Ramos (cell line): ENCODE data around the gene ERG.

Source experiments
- in situ Hi-C: fragments of 300-500 bp; cut with MboI; formaldehyde crosslinking; loops from one replicate; pipeline ENCODE4 v1.14.3; 2022; ENCODE audit warnings: low sequenced_read_pairs; ENCODE audit not compliant: unreplicated experiment

ERG gene

DNA sequence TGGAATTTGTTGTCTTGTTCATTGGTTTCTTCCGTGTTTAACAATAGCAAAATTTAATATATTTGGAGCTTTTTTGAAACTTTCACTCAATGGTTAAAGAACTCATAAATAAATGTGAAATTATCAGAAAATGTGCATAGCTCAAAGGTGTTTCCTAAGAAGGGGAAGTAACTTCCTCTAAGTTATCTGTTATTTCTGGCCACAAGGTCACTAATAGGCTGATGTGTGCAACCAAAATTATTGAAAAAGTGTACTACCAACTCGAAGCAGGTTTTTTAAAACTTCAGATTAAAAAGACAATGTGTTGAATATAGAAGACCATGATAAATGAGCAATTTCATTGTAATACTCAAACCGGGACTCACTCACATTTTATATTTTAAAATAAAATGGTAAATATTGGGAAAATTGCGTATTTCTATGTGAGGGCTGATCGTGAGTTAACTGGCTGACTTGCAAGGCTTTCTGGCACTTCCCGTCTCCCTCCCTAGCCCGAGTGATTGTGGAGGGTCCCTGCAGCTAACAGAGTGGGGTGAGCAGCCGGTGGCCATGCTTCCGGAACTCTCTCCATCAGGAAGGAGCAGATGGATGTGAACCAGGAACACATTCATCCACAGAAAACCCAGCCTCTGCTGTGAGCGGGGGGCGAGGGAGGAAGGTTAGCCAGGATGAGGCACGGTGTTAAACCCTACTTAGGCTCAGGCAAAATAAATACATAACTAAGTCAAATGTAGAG, 96.9 kb downstream of the ERG start:
- in situ Hi-C loops, result no loop called here

DNA sequence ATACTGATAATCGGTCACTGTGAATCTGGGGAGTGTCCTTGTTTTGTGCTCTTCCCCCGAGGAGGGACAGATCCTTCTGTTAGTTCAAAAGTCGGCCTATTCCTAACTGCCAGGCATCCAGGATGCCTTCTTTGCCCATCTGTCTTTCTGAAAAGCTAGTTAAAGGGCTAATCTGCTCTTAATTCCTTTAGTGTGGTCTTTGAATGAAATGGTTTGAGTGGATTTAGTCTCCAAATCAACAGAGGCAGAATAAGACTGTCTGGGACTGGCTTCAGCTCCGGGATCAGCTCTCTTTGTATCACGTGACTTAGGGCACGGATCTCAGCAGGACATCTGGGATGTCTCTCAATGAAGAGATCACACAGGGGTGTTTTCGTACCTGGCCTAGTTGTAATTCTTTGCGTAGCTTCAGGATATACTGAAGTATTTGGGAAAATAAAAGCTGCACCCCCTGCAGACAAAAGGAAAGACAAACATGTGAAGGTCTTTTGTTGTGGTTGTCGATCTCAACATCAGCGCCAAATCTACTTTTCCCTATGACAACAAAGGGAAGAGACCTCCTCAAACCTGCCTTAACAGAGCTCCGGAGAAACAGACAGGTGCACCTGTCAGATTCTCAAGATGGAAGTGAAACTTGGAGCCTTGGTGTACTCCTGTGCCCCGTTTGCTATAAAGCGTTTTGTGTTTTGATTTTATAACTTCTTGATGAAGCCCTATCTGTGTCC, 97.9 kb downstream of the ERG start:
- in situ Hi-C loops, result no loop called here

DNA sequence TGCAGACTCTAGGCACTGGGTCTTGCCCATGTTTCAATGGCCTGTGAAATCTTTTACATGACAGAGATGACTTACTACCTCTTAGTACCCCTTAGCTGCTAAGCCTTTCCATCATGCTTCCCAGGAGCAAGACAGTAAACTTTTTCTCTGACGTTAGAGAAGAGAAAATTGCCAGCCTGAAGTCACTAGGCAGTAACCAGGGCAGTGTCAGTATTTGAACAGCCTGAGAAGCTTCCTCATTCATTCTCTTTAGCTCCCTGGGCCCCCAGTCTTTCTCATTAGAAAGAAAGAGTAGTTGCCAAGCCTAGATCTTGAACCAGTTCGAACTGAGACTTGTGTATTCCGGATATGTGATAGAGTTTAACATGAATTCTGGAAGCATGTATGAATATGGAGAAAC, 99.2 kb downstream of the ERG start:
- in situ Hi-C loops, result no loop called here

- in situ Hi-C loops, result no loop called here
Measured at GRCh38 chr21:38396325-38396724, 102.0 kb downstream of the ERG start.

- in situ Hi-C loops, result no loop called here
Measured at GRCh38 chr21:38395581-38395980, 102.7 kb downstream of the ERG start.

- in situ Hi-C loops, result no loop called here
Measured at GRCh38 chr21:38392661-38393060, 105.6 kb downstream of the ERG start.

DNA sequence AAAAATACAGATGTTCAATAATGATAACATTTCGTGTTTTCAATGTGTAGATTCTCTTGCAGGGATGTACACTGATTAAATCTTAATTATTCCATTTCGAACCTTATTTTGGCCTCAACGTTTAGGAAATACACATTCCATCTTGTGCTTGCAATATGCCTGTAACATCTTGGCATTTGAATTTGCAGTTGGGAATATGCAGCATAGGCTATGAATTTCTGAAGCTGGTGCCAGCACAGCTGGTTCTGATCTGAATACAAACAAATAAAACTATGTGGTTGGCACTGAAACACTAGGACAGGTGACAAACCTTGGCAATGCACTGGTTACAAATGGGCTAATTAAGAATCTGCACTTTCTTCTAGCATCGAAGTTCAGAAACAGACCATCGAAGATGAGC, 108.4 kb downstream of the ERG start:
- in situ Hi-C loops, result no loop called here

- in situ Hi-C loops, result no loop called here
Measured at GRCh38 chr21:38389354-38389676, 109.0 kb downstream of the ERG start.

DNA sequence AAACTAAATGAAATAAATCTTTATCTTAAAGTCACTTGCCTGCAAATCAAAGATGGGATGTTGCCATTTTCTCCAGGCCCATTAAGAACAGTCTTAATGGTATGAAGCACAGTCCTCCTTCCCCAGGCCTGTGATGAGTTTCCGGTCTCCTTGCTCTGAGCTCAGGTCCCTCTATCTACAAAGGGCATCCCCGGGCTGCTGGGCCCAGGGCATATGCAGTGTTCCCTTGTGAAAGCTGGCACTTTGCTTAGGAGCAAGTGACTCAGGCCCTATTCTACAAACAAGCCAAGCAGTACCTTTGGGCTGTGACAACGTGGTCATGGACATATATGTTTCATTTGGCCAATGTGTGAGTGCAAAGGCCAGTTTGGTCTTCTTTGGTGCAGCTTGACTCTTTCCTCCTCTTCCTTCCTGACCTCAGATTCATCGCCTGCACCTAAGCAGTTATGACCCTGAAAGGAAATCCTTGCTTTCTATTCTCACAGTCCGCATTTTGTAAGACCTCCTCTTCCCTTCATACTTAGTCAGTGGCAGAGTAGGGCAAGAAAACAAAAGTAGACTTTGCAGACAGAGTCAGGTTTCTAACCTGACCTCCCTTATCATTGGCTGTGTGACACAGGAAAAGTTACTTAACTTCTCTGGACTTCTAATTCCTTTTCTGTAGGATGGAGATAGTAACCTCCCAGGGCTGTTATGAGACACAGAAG, 109.5 kb downstream of the ERG start:
- in situ Hi-C loops, result no loop called here

DNA sequence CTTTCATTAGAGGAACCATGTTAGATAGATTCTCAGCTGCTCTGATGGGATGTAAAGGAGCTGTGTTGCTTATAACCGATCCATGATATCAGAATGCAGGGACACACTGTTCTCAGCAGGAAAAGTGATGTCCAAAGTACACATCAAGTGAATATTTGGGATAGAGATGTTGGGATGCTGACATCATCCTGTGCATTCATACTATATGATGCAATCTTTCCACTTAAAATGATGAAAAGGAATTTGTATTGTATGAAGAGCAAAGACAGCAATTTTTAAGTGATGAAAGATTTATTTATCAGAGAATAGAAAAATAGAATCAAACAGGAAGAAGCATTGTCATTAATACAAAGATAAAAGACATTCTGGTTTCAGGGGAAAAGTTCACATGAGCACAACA, 110.1 kb downstream of the ERG start:
- in situ Hi-C loops, result no loop called here

GRCh38 chr21:38386967-38387366, 111.3 kb downstream of the ERG start:
- in situ Hi-C loops, result no loop called here

- in situ Hi-C loops, result no loop called here
Measured at GRCh38 chr21:38385427-38386175, 112.7 kb downstream of the ERG start.

GRCh38 chr21:38384675-38385426, 113.4 kb downstream of the ERG start:
- in situ Hi-C loops, result no loop called here

DNA sequence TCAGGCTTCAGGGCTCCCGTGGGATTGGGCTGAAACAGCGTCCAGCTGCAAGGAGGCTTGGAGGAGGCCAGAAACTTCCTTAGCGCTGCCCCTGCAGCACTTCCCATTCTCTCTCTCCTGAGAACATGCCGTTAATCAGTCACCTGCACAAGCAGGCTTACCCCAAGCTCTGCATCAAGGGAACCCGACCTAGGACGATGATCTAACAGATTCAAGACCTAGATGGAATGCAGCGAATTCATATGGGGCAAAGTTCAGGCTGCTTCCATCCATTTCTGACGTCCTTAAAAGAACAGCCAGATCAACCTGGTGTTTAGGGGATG, 114.1 kb downstream of the ERG start:
- in situ Hi-C loops, result no loop called here

DNA sequence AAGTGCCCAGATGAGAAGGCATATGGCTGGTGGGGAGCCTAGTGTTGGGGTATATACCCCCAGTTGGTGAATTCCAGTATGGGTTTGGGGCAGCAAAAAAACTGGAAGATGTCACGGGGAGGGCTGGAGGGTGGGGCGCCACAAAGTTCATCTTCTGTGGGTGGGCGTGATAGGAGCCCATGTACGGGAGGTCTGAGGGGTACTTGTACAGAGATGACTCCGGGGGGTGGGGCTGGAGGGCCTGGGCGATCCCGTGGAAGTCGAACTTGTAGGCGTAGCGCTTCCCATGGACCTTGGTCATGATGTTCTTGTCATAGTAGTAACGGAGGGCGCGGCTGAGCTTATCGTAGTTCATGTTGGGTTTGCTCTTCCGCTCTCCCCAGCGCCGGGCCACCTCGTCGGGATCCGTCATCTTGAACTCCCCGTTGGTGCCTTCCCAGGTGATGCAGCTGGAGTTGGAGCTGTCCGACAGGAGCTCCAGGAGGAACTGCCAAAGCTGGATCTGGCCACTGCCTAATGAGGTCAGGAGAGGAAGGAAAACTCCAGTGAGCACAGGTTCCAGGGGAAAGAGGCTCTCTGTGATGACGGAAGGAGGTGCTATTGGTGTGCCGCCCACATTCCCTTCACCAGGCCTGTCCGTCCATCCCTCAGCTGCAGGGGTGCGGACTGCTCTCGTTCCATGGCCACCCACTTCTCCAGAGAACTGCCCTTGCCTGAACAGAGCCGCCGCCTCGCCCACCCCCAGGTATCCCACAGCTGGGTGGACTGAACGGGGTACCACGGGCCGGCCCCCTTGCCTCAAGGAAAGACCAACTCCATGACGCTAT, 114.7 kb downstream of the ERG start:
- in situ Hi-C loops, result no loop called here

DNA sequence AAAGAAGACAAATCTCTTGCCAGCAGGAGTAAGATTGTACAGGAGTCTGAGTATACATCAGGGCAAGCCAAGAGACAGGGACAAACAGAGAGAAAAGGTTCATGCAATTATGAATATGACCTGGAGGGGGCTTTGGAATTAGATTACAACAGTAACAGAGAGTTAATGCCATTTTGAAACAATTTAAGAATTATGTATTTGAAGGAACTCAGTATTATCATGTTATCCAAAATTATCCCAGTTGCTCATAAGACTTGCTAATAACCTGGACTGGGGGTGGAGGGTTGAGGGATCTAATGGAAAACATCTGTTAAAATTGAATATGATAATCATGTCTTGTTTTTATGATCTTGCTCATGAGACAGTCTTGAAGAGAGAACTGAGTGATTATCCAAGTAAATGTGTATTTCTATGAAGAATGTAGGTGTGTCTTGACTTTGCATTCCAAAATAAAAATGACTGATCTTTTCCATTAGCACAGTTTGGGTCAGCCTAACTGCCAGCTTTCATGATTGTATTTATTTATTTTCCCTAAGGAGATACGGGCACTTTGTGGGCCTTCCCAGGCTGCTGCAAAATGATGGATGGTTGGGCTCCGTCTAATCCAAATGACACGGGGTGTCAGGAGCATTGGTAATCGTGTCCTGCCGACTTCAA, 117.7 kb downstream of the ERG start:
- in situ Hi-C loops, result no loop called here

DNA sequence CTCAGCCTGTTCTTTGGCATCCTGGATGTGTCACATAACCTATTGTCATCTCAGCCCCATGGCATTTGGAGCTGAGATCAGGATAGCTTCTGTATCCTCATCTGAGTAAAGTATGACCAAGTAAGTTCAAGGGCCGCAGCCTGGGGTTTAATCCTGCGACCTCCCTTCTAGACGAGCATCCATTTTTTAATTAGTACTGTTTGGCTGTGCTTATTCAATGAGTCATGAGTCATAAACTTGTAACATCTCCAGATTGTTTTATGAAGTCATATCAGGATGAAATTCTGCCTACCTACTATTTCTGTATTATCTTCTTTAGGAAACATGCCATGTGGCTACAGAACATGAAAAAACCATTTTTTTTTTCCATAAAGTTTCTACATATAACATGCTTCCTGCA, 119.1 kb downstream of the ERG start:
- in situ Hi-C loops, result no loop called here

DNA sequence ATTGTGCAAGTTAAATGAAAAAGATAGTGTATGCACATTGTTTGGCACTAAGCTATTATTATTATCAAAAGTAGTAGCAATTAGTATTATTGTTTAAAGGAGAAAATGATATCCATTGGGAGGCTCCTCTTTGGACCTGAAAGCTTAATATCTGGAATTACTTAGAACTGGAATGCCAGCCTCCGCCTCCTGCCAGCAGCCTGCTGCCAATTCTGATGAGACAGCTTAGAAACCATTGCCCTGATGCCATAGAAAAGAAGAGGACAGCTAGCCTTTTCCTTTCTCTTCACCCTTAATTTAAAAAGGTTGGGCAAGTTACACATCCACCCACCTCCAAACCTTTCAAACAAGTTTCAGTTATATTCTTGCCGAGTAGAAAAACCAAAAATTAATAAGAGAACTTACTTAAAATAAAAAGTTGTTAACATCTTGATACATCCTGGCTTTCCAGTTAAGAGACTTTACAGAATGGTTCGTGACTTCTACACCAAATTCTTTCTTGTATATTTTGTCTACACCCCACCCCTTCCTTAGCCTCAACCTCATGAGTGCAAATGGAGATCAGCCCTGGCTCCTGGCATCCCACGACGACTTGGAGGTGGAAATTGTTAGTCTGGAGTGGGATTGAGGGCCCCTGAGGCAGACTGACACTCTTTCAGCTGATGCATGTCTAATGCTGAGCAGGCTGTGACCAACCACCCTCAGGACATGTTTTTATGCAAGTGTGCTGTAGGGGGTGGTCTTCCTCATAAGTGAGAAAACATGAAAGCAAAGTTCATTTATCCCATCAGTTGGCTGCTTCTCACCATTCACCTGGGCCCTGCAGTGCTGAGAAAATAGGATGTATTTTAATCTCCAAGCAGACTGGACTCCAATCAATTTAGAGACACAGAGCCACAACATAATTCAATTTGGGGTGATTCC, 120.8 kb downstream of the ERG start:
- in situ Hi-C loops, result no loop called here
